Thyroid gland (tissue), 4 donors: Measurements from ENCODE around the gene TIMM17B.

ENCODE experiments used
- POLR2A ChIP-seq, 2 donors: fragments of 450-650 bp; IDR thresholded peaks; one replicate each; pipeline ENCODE4 v1.6.1; 2017; ENCODE audit warnings: antibody characterized with exemption in 2 of 2, mild to moderate bottlenecking in 2 of 2, moderate library complexity in 1 of 2
- TF ChIP-seq, protein P1 (sequence below), 6 experiments: fragments of 200-600 bp in 3 of 6; fragments of 450-650 bp in 3 of 6; sonication (generic) in 3 of 6; IDR thresholded peaks; one replicate each; pipeline ENCODE4 v1.5.1; 2016 to 2019; ENCODE audit warnings: antibody characterized with exemption in 6 of 6, mild to moderate bottlenecking in 2 of 6, inconsistent platforms in 1 of 6, moderate library complexity in 1 of 6

DNA sequence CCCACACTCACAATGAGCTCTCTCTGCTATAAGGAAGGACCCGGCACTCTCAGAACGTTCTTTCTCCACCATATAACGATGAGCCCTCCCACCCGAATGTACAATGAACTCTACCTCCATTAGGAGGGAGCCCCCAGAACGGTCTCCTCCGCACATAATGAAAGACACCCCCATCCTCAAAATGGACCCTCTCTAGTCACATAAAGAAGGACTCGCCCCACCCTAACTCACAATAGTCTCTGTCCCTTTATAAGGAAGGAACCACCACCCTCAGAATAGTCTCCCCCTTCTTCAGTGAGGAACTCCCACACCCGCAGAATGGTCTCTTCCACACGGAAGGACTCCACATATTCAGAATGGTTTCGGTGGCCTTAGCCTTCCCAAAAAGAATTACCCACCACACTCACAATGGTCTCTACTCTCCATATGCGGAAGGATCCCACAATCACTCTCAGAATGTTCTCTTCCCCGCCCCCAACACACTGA lies 13.4 kb upstream of the TIMM17B start:
- no peak for TF ChIP-seq POLR2A (IDR thresholded peaks at IDR 0.05)
- TF ChIP-seq, protein P1, sequence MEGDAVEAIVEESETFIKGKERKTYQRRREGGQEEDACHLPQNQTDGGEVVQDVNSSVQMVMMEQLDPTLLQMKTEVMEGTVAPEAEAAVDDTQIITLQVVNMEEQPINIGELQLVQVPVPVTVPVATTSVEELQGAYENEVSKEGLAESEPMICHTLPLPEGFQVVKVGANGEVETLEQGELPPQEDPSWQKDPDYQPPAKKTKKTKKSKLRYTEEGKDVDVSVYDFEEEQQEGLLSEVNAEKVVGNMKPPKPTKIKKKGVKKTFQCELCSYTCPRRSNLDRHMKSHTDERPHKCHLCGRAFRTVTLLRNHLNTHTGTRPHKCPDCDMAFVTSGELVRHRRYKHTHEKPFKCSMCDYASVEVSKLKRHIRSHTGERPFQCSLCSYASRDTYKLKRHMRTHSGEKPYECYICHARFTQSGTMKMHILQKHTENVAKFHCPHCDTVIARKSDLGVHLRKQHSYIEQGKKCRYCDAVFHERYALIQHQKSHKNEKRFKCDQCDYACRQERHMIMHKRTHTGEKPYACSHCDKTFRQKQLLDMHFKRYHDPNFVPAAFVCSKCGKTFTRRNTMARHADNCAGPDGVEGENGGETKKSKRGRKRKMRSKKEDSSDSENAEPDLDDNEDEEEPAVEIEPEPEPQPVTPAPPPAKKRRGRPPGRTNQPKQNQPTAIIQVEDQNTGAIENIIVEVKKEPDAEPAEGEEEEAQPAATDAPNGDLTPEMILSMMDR (IDR thresholded peaks at IDR 0.05): no peak
